IMR-90 (cell line): ENCODE data around the gene DYSF. TPM values are rescaled to one million over a fixed set of nuclear protein-coding genes. Genes with fewer than 3 reads are reported as not detected.

Source experiments
- ATAC-seq: fragments of 200-7000 bp; cut with Tn5 transposase; 2 replicates; pipeline ENCODE4 v1.9.1; 2020; ENCODE audit warnings: low read depth, mild to moderate bottlenecking, moderate library complexity
- BruUV-seq: library from RNA; stranded (reverse); fragments of 400-500 nt; replicated peaks from 2 replicates; lab custom pipeline; 2021; lab: Mats Ljungman, UMichigan
- CTCF ChIA-PET: fragments of 300-600 bp; formaldehyde crosslinking; extraction: SDS; loops from one replicate; lab custom pipeline; 2021; ENCODE audit warnings: antibody characterized with exemption; lab: Yijun Ruan, JAX
- POLR2A ChIA-PET: fragments of 300-600 bp; sonication (Branson Sonifier 250); formaldehyde crosslinking; loops from one replicate; lab custom pipeline; 2022; ENCODE audit warnings: antibody characterized with exemption; ENCODE audit not compliant: unreplicated experiment; lab: Charles Lee
- DNase-seq: peaks from one replicate; pipeline ENCODE4 v3.0.0; 2013
- H2AFZ ChIP-seq: replicated peaks from 2 replicates; pipeline ENCODE3; 2013; ENCODE audit warnings: low read length, mild to moderate bottlenecking; ENCODE audit not compliant: poor library complexity
- H2AK5ac ChIP-seq: 2 replicates; pipeline ENCODE4 v1.6.1; 2013; ENCODE audit warnings: low read depth, low read length, inconsistent platforms
- H2AK9ac ChIP-seq: replicated peaks from 2 replicates; pipeline ENCODE3; 2013; ENCODE audit warnings: mild to moderate bottlenecking, low read depth, low read length, moderate library complexity; ENCODE audit not compliant: poor library complexity
- H2BK120ac ChIP-seq: 2 replicates; pipeline ENCODE4 v1.6.1; 2013; ENCODE audit warnings: low read depth, low read length, inconsistent platforms
- H2BK15ac ChIP-seq: 3 replicates; pipeline ENCODE4 v1.6.1; 2013; ENCODE audit warnings: low read depth, low read length, inconsistent platforms
- H2BK20ac ChIP-seq: 2 replicates; pipeline ENCODE4 v1.6.1; 2013; ENCODE audit warnings: low read depth, mild to moderate bottlenecking, inconsistent platforms, low read length, moderate library complexity
- H2BK5ac ChIP-seq: 2 replicates; pipeline ENCODE4 v1.6.1; 2013; ENCODE audit warnings: mild to moderate bottlenecking, low read depth, low read length, inconsistent platforms; ENCODE audit not compliant: poor library complexity, severe bottlenecking
- H3K14ac ChIP-seq: replicated peaks from 2 replicates; pipeline ENCODE4 v1.6.1; 2013; ENCODE audit warnings: low read depth, low read length, inconsistent platforms
- H3K18ac ChIP-seq: 2 replicates; pipeline ENCODE4 v1.6.1; 2013; ENCODE audit warnings: low read depth, low read length, control low read depth
- H3K23ac ChIP-seq: 2 replicates; pipeline ENCODE4 v1.6.1; 2013; ENCODE audit warnings: low read depth, low read length, inconsistent platforms
- H3K27ac ChIP-seq: 2 replicates; pipeline ENCODE4 v1.5.1; 2013; ENCODE audit warnings: mild to moderate bottlenecking, control low read depth, low read length; ENCODE audit not compliant: insufficient read depth
- H3K27me3 ChIP-seq: 2 replicates; pipeline ENCODE4 v1.6.1; 2013; ENCODE audit warnings: low read length; ENCODE audit not compliant: control insufficient read depth, insufficient read depth
- H3K36me3 ChIP-seq: 2 replicates; pipeline ENCODE4 v1.6.1; 2013; ENCODE audit warnings: low read length, mixed read lengths; ENCODE audit not compliant: control insufficient read depth, insufficient read depth
- H3K4ac ChIP-seq: 2 replicates; pipeline ENCODE4 v1.6.1; 2013; ENCODE audit warnings: low read depth, low read length, inconsistent platforms
- H3K4me1 ChIP-seq: 2 replicates; pipeline ENCODE4 v1.6.1; 2013; ENCODE audit warnings: low read length, mixed read lengths; ENCODE audit not compliant: control insufficient read depth, insufficient read depth
- H3K4me2 ChIP-seq: 2 replicates; pipeline ENCODE4 v1.6.1; 2013; ENCODE audit warnings: low read depth, mild to moderate bottlenecking, control low read depth, low read length, moderate library complexity
- H3K4me3 ChIP-seq: 2 replicates; pipeline ENCODE4 v1.5.1; 2013; ENCODE audit warnings: low read depth, mild to moderate bottlenecking, control low read depth, low read length, moderate library complexity; ENCODE audit not compliant: insufficient read depth
- H3K56ac ChIP-seq: 2 replicates; pipeline ENCODE4 v1.6.1; 2013; ENCODE audit warnings: low read length, inconsistent platforms; ENCODE audit not compliant: insufficient read depth; ENCODE audit errors: extremely low read depth
- H3K79me1 ChIP-seq, 2 experiments: 2 replicates each; pipeline ENCODE4 v1.6.1; 2013; ENCODE audit warnings: low read length in 2 of 2, inconsistent platforms in 1 of 2, low read depth in 1 of 2
- H3K9ac ChIP-seq: 2 replicates; pipeline ENCODE4 v1.6.1; 2013; ENCODE audit warnings: low read depth, low read length, control low read depth
- H3K9me1 ChIP-seq: 2 replicates; pipeline ENCODE4 v1.6.1; 2013; ENCODE audit warnings: low read length, inconsistent platforms; ENCODE audit not compliant: insufficient read depth
- H3K9me3 ChIP-seq: 2 replicates; pipeline ENCODE4 v1.6.1; 2013; ENCODE audit warnings: low read length; ENCODE audit not compliant: control insufficient read depth, insufficient read depth
- H4K20me1 ChIP-seq: 2 replicates; pipeline ENCODE4 v1.6.1; 2013; ENCODE audit warnings: low read length, inconsistent platforms; ENCODE audit not compliant: insufficient read depth
- H4K5ac ChIP-seq: 2 replicates; pipeline ENCODE4 v1.6.1; 2013; ENCODE audit warnings: mild to moderate bottlenecking, low read depth, low read length, control low read depth
- H4K8ac ChIP-seq, 2 experiments: 2 replicates each; pipeline ENCODE4 v1.6.1; 2013; ENCODE audit warnings: low read depth in 2 of 2, low read length in 2 of 2, control low read depth in 1 of 2, inconsistent platforms in 1 of 2
- H4K91ac ChIP-seq: 2 replicates; pipeline ENCODE4 v1.6.1; 2013; ENCODE audit warnings: low read depth, low read length, inconsistent platforms; ENCODE audit not compliant: insufficient read depth
- BHLHE40 ChIP-seq: fragments of 150-350 bp; IDR thresholded peaks from 2 replicates; pipeline ENCODE4 v1.6.1; 2016; ENCODE audit warnings: mild to moderate bottlenecking, low read depth, low read length
- CEBPB ChIP-seq: IDR thresholded peaks from 2 replicates; pipeline ENCODE4 v1.6.1; 2012; ENCODE audit warnings: low read depth, low read length, improper control_type of control experiment
- CHD1 ChIP-seq: IDR thresholded peaks from 2 replicates; pipeline ENCODE4 v1.6.1; 2012; ENCODE audit warnings: low read depth, low read length, improper control_type of control experiment
- FOS ChIP-seq: fragments of 150-350 bp; IDR thresholded peaks from 2 replicates; pipeline ENCODE4 v1.6.1; 2016; ENCODE audit warnings: low read depth, low read length
- MAFK ChIP-seq: IDR thresholded peaks from 2 replicates; pipeline ENCODE4 v1.6.1; 2012; ENCODE audit warnings: low read depth, low read length, improper control_type of control experiment
- MAZ ChIP-seq: IDR thresholded peaks from 2 replicates; pipeline ENCODE4 v1.6.1; 2012; ENCODE audit warnings: low read depth, mild to moderate bottlenecking, low read length, improper control_type of control experiment, moderate library complexity, borderline replicate concordance
- MXI1 ChIP-seq: IDR thresholded peaks from 2 replicates; pipeline ENCODE4 v1.6.1; 2012; ENCODE audit warnings: low read depth, mild to moderate bottlenecking, low read length, moderate library complexity, borderline replicate concordance
- NFE2L2 ChIP-seq: fragments of 150-350 bp; IDR thresholded peaks from 2 replicates; pipeline ENCODE4 v1.6.1; 2016; ENCODE audit warnings: low read depth, mild to moderate bottlenecking, low read length
- RAD21 ChIP-seq: IDR thresholded peaks from 2 replicates; pipeline ENCODE4 v1.6.1; 2012; ENCODE audit warnings: low read length, improper control_type of control experiment
- RFX5 ChIP-seq: IDR thresholded peaks from 2 replicates; pipeline ENCODE4 v1.8.0; 2012; ENCODE audit warnings: low read depth, mild to moderate bottlenecking, low read length, moderate library complexity
- SMC3 ChIP-seq: fragments of 150-350 bp; IDR thresholded peaks from 2 replicates; pipeline ENCODE4 v1.6.1; 2016; ENCODE audit warnings: low read depth, mild to moderate bottlenecking, antibody characterized with exemption, low read length, moderate library complexity
- WGBS, 2 experiments: methylation state at CpG; one replicate each; pipeline versions ENCODE4 v1.1.5 to v1.1.7; 2013; ENCODE audit warnings: missing lambda C conversion rate in 2 of 2; ENCODE audit not compliant: insufficient read length in 1 of 2; ENCODE audit errors: extremely low coverage in 2 of 2; 5-methylcytosine and 5-hydroxymethylcytosine counted together
- dilution Hi-C: fragments of 300-500 bp; cut with HindIII; formaldehyde crosslinking; loops from one replicate; pipeline ENCODE4 v1.14.3; 2018; ENCODE audit warnings: low sequenced_read_pairs; ENCODE audit not compliant: unreplicated experiment
- in situ Hi-C: fragments of 300-500 bp; cut with MboI; formaldehyde crosslinking; loops from 3 replicates; pipeline ENCODE4 v1.14.3; 2019; ENCODE audit warnings: low sequenced_read_pairs, inconsistent platforms, mixed read lengths
- intact Hi-C: fragments of 100-400 bp; cut with micrococcal nuclease; formaldehyde crosslinking; loops from 2 replicates; pipeline ENCODE4 v1.10.0; 2022
- polyA plus RNA-seq, 3 experiments: library from polyadenylated mRNA; depleted of rRNA; stranded (reverse); fragments of >200 nt; gene quantifications; 2 replicates each; pipeline ENCODE4 v1.2.3, GENCODE V29; 2012; ENCODE audit warnings: low replicate concordance in 1 of 3
- total RNA-seq: library from RNA; depleted of rRNA; stranded (reverse); fragments of >200 nt; gene quantifications from 2 replicates; pipeline ENCODE4 v1.2.3, GENCODE V29; 2012
- TF ChIP-seq, protein P1 (sequence below): fragments of 150-350 bp; IDR thresholded peaks from 2 replicates; pipeline ENCODE4 v1.6.1; 2017; ENCODE audit warnings: mild to moderate bottlenecking, antibody characterized with exemption, low read length, low read depth

The DYSF gene
- total and polyA plus RNA-seq, 2 of the 4 experiments (the other 2 are of a cell fraction), result 0.09 to 0.18 TPM

- in situ Hi-C loops, result no loop called here
- intact Hi-C loops, result no loop called here
- 33% methylated on average over 3 of the region's 5 CpGs; no CpG with 5 or more reads in 1 of the 2 experiments for WGBS, 2 experiments
Measured at GRCh38 chr2:71704688-71705087, 251.3 kb downstream of the DYSF start.

More at GRCh38 chr2:71704688-71705087, 251.3 kb downstream of the DYSF start:
- no TSS peak for BruUV-seq
- no peak overlapping the region for H3K18ac ChIP-seq
- H3K27me3 ChIP-seq, result peaks cover 60% of the 10 kb centered on the region
- no peak overlapping the region for H3K23ac ChIP-seq
- no peak overlapping the region for H2AFZ ChIP-seq
- no peaks in the 10 kb centered on the region for H3K79me1 ChIP-seq
- H3K4me2 ChIP-seq, result no peak overlapping the region
- dilution Hi-C loops, result no loop called here
- H3K56ac ChIP-seq, result no peak overlapping the region
- H2AK9ac ChIP-seq, result no peak overlapping the region
- no peak overlapping the region for H2BK20ac ChIP-seq
- H3K36me3 ChIP-seq, result no peaks in the 10 kb centered on the region
- H3K9me3 ChIP-seq, result no peaks in the 10 kb centered on the region
- H3K4me3 ChIP-seq, result no peak overlapping the region
- H3K14ac ChIP-seq, result no peak overlapping the region
- H4K20me1 ChIP-seq, result no peaks in the 10 kb centered on the region
- 0 out of 2 replicates have a peak, but pooled peaks cover 2% of the 10 kb centered on the region for H3K4me1 ChIP-seq
- H3K9me1 ChIP-seq, result no peaks in the 10 kb centered on the region
- no peak overlapping the region for H2AK5ac ChIP-seq
- no peak overlapping the region for H4K91ac ChIP-seq
- ATAC-seq (no peak), DNase-seq (no peak)
- no peak overlapping the region for H4K8ac ChIP-seq
- no peak for TF ChIP-seq BHLHE40
- TF ChIP-seq, protein P1, sequence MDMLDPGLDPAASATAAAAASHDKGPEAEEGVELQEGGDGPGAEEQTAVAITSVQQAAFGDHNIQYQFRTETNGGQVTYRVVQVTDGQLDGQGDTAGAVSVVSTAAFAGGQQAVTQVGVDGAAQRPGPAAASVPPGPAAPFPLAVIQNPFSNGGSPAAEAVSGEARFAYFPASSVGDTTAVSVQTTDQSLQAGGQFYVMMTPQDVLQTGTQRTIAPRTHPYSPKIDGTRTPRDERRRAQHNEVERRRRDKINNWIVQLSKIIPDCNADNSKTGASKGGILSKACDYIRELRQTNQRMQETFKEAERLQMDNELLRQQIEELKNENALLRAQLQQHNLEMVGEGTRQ, result no peak
- TF ChIP-seq CEBPB, result no peak
- no peak for TF ChIP-seq MAZ
- TF ChIP-seq CHD1, result no peak
- TF ChIP-seq MXI1, result no peak
- TF ChIP-seq MAFK, result no peak
- no peak for TF ChIP-seq FOS
- TF ChIP-seq RAD21, result no peak
- no peak for TF ChIP-seq SMC3
- no peak for TF ChIP-seq RFX5
- TF ChIP-seq NFE2L2, result no peak
- CTCF ChIA-PET, result no interaction called here
- no peak overlapping the region for H2BK5ac ChIP-seq
- H2BK15ac ChIP-seq, result no peak overlapping the region
- H3K4ac ChIP-seq, result no peak overlapping the region
- no peak overlapping the region for H3K9ac ChIP-seq
- H3K27ac ChIP-seq, result no peak overlapping the region
- POLR2A ChIA-PET, result no interaction called here
- H2BK120ac ChIP-seq, result no peak overlapping the region
- no peak overlapping the region for H4K5ac ChIP-seq
